K562 (cell line): ENCODE results near the gene XPR1. TPM values are rescaled to one million over a fixed set of nuclear protein-coding genes. Genes with fewer than 3 reads are reported as not detected.

ENCODE experiments used
- FOXP4 ChIP-seq: sonication (generic); formaldehyde crosslinking; IDR thresholded peaks from 2 replicates; pipeline ENCODE4 v1.8.0; 2022; ENCODE audit warnings: mild to moderate bottlenecking, missing genetic modification reagents, borderline replicate concordance
- HCFC1 ChIP-seq: IDR thresholded peaks from 2 replicates; pipeline ENCODE4 v1.6.1; 2012; ENCODE audit warnings: low read depth, low read length, improper control_type of control experiment
- PHTF2 ChIP-seq: fragments of 250-450 bp; sonication (Bioruptor Pico); IDR thresholded peaks from 2 replicates; pipeline ENCODE4 v1.5.0; 2021; ENCODE audit warnings: mild to moderate bottlenecking
- ZNF586 ChIP-seq: fragments of 450-650 bp; formaldehyde crosslinking; conservative IDR thresholded peaks from 2 replicates; pipeline ENCODE4 v1.4.0; 2020; ENCODE audit warnings: mild to moderate bottlenecking, moderate library complexity
- polyA plus RNA-seq, 8 experiments: library from polyadenylated mRNA; depleted of rRNA in 4 of 8; stranded (reverse) in 5 of 8; unstranded in 3 of 8; fragments of >200 nt; fragmentation: Nextera tagmentation in 2 of 8; fragmentation: Illumina TruSeq in 1 of 8; extraction: Ambion mirVana in 2 of 8; extraction: Trizol in 1 of 8; gene quantifications; 2 replicates each; pipeline versions ENCODE4 v1.2.1 to v1.2.3, GENCODE V29; 2011 to 2014; ENCODE audit warnings: inconsistent platforms in 1 of 8, missing spikeins in 1 of 8
- total RNA-seq, 7 experiments: library from RNA; depleted of rRNA in 6 of 7; stranded (reverse); fragments of >200 nt in 6 of 7; fragmentation: Illumina TruSeq in 2 of 7; extraction: Trizol in 2 of 7; gene quantifications; 2 replicates each; pipeline versions ENCODE4 v1.2.1 to v1.2.3, GENCODE V29; 2011 to 2021; ENCODE audit warnings: low replicate concordance in 1 of 7
- TF ChIP-seq, protein P1 (sequence below): fragments of 200-600 bp; sonication (generic); IDR thresholded peaks from one replicate; pipeline ENCODE4 v1.6.1; 2012; ENCODE audit warnings: mild to moderate bottlenecking, low read depth, low read length, inconsistent platforms
- TF ChIP-seq, protein P2 (sequence below): IDR thresholded peaks from 2 replicates; pipeline ENCODE4 v1.6.1; 2012; ENCODE audit warnings: low read depth, low read length, improper control_type of control experiment, borderline replicate concordance
- TF ChIP-seq, protein P3 (sequence below): fragments of 250-450 bp; sonication (Bioruptor Pico); IDR thresholded peaks from 2 replicates; pipeline ENCODE4 v1.4.0; 2020; ENCODE audit warnings: mild to moderate bottlenecking, moderate library complexity, borderline replicate concordance

XPR1 gene
- total and polyA plus RNA-seq, 9 of the 15 experiments (the other 6 are each of a cell fraction or from before 2014, with no cell fraction given), result 3.0 to 66.2 (median 38.6) TPM

- TF ChIP-seq, protein P1, sequence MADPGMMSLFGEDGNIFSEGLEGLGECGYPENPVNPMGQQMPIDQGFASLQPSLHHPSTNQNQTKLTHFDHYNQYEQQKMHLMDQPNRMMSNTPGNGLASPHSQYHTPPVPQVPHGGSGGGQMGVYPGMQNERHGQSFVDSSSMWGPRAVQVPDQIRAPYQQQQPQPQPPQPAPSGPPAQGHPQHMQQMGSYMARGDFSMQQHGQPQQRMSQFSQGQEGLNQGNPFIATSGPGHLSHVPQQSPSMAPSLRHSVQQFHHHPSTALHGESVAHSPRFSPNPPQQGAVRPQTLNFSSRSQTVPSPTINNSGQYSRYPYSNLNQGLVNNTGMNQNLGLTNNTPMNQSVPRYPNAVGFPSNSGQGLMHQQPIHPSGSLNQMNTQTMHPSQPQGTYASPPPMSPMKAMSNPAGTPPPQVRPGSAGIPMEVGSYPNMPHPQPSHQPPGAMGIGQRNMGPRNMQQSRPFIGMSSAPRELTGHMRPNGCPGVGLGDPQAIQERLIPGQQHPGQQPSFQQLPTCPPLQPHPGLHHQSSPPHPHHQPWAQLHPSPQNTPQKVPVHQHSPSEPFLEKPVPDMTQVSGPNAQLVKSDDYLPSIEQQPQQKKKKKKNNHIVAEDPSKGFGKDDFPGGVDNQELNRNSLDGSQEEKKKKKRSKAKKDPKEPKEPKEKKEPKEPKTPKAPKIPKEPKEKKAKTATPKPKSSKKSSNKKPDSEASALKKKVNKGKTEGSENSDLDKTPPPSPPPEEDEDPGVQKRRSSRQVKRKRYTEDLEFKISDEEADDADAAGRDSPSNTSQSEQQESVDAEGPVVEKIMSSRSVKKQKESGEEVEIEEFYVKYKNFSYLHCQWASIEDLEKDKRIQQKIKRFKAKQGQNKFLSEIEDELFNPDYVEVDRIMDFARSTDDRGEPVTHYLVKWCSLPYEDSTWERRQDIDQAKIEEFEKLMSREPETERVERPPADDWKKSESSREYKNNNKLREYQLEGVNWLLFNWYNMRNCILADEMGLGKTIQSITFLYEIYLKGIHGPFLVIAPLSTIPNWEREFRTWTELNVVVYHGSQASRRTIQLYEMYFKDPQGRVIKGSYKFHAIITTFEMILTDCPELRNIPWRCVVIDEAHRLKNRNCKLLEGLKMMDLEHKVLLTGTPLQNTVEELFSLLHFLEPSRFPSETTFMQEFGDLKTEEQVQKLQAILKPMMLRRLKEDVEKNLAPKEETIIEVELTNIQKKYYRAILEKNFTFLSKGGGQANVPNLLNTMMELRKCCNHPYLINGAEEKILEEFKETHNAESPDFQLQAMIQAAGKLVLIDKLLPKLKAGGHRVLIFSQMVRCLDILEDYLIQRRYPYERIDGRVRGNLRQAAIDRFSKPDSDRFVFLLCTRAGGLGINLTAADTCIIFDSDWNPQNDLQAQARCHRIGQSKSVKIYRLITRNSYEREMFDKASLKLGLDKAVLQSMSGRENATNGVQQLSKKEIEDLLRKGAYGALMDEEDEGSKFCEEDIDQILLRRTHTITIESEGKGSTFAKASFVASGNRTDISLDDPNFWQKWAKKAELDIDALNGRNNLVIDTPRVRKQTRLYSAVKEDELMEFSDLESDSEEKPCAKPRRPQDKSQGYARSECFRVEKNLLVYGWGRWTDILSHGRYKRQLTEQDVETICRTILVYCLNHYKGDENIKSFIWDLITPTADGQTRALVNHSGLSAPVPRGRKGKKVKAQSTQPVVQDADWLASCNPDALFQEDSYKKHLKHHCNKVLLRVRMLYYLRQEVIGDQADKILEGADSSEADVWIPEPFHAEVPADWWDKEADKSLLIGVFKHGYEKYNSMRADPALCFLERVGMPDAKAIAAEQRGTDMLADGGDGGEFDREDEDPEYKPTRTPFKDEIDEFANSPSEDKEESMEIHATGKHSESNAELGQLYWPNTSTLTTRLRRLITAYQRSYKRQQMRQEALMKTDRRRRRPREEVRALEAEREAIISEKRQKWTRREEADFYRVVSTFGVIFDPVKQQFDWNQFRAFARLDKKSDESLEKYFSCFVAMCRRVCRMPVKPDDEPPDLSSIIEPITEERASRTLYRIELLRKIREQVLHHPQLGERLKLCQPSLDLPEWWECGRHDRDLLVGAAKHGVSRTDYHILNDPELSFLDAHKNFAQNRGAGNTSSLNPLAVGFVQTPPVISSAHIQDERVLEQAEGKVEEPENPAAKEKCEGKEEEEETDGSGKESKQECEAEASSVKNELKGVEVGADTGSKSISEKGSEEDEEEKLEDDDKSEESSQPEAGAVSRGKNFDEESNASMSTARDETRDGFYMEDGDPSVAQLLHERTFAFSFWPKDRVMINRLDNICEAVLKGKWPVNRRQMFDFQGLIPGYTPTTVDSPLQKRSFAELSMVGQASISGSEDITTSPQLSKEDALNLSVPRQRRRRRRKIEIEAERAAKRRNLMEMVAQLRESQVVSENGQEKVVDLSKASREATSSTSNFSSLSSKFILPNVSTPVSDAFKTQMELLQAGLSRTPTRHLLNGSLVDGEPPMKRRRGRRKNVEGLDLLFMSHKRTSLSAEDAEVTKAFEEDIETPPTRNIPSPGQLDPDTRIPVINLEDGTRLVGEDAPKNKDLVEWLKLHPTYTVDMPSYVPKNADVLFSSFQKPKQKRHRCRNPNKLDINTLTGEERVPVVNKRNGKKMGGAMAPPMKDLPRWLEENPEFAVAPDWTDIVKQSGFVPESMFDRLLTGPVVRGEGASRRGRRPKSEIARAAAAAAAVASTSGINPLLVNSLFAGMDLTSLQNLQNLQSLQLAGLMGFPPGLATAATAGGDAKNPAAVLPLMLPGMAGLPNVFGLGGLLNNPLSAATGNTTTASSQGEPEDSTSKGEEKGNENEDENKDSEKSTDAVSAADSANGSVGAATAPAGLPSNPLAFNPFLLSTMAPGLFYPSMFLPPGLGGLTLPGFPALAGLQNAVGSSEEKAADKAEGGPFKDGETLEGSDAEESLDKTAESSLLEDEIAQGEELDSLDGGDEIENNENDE, result no peak
- TF ChIP-seq PHTF2 (CRISPR knock-in tag) (no peak), ZNF586 (CRISPR knock-in tag) (no peak), FOXP4 (no peak), HCFC1 (no peak)
- TF ChIP-seq, protein P2, sequence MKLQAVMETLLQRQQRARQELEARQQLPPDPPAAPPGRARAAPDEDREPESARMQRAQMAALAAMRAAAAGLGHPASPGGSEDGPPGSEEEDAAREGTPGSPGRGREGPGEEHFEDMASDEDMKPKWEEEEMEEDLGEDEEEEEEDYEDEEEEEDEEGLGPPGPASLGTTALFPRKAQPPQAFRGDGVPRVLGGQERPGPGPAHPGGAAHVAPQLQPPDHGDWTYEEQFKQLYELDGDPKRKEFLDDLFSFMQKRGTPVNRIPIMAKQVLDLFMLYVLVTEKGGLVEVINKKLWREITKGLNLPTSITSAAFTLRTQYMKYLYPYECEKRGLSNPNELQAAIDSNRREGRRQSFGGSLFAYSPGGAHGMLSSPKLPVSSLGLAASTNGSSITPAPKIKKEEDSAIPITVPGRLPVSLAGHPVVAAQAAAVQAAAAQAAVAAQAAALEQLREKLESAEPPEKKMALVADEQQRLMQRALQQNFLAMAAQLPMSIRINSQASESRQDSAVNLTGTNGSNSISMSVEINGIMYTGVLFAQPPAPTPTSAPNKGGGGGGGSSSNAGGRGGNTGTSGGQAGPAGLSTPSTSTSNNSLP, result no peak
- TF ChIP-seq, protein P3, sequence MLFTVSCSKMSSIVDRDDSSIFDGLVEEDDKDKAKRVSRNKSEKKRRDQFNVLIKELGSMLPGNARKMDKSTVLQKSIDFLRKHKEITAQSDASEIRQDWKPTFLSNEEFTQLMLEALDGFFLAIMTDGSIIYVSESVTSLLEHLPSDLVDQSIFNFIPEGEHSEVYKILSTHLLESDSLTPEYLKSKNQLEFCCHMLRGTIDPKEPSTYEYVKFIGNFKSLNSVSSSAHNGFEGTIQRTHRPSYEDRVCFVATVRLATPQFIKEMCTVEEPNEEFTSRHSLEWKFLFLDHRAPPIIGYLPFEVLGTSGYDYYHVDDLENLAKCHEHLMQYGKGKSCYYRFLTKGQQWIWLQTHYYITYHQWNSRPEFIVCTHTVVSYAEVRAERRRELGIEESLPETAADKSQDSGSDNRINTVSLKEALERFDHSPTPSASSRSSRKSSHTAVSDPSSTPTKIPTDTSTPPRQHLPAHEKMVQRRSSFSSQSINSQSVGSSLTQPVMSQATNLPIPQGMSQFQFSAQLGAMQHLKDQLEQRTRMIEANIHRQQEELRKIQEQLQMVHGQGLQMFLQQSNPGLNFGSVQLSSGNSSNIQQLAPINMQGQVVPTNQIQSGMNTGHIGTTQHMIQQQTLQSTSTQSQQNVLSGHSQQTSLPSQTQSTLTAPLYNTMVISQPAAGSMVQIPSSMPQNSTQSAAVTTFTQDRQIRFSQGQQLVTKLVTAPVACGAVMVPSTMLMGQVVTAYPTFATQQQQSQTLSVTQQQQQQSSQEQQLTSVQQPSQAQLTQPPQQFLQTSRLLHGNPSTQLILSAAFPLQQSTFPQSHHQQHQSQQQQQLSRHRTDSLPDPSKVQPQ (CRISPR knock-in tag), result no peak
Measured at GRCh38 chr1:180923021-180923841, 291.4 kb downstream of the XPR1 start (continued).
